ENCODE data around the gene DENND2A.
"Not testable (repeated sequence)": the region's sequence is repeated elsewhere in the genome, so short reads cannot be mapped to it uniquely, and the experiment has no call there.

DENND2A gene

DNA sequence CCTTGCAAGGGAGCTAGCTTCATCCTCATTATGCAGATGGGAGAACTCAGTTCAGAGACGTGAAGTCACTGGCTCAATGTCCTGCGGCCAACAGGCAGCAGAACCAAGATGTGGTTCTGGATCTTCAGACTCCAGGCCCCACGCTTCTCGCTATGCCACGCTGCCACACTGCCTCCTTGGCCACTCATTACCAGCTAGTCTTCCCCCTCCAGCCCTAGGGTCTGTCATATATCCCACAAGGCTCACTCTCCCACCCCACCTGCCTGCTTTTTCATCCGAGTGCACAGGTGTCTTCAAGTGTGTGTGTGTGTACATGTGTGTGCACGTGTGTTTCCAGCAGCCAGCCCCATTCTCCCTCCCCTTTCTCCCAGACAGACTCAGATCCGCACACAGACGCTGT is 53.4 kb downstream of the DENND2A start:
- DNase-seq (ENCODE audit: low spot score), result no peak

DNA sequence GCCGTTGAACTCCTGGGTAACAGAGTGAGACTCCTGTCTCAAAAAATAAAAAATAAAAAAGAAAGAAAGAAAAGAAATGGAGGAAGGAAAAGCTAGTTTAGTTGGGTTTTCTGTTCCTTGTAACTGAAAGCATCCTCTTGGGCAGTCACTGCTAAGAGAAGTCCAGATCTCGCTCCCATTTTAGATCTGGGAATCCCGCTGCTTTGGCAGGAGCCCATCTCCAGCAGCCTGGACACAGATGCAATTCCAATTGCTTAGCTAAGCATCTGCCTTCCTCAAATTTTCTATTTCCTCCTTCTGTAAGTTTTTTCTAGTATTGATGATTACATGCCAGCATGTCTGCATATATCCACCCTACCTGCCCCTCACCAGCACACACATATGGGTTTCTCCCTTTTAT is 54.1 kb downstream of the DENND2A start:
- DNase-seq (ENCODE audit: low spot score), result no peak

DNA sequence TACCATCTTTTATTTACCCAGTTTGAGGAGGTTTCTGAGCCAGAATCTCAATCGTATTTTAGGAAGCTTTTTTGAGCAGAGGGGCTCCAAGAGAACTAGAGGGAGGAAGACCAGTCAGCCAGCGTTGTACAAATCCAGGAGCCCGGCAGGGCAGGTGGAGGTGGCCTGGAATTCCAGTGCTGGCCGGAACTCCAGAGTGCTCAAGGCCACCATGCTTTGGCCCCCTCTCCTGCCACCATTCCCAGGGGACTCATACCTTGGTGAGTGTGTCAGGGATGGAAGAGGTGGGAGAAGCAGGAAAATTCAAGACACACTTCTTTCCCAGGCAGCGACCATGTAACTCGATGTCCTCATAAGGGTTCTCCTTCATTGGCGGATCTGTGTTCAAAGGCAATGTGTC is 55.3 kb downstream of the DENND2A start:
- DNase-seq (ENCODE audit: low spot score), result no peak

DNA sequence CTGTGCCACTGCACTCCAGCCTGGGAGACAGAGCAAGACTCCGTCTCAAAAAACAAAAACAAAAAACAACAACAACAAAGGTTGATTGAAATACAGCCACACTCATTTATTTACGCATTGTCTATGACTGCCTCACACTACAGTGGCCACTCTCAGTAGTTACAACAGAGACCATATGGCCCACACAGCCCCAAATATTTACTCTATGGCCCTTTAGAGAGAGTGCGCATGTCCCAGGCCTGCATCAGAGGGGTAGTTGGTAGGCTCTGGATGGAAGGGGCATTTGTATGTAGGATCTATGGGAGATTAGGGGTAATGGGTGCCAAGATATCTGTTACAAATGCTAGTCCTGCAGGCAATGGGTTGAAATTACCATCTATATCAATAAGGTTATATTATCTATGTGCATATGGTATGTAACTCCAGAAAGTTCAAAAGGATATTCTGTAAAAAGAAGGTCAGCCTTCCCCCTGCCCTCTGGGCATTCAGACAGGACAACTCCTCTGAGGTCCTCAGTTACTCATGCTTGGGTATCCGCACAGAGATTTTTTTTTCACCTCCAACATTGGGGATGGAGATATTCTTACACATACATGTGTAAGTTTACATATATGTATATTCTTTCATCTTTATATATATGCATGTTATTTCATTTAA is 56.3 kb downstream of the DENND2A start:
- no peak for DNase-seq (ENCODE audit: low spot score)

DNA sequence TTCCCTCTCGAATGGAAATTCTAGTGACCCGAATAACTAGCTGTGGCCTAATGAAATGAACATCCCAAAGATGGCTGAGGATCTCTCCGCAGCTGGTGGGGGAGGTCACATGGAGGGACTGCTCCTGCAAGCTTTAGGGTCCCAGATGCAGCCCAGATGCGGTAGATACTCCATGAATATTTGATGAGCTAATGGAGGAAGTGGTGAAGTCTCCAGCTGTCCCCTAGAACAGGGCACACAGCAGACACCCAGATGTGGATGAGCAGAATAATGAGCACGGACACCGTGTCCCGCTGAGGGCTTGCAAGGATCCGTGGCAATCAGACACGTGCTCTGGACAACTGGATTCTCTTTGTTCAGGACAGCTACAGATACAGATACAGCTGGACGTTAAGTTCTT is 59.2 kb downstream of the DENND2A start:
- DNase-seq (ENCODE audit: low spot score), result no peak

DNA sequence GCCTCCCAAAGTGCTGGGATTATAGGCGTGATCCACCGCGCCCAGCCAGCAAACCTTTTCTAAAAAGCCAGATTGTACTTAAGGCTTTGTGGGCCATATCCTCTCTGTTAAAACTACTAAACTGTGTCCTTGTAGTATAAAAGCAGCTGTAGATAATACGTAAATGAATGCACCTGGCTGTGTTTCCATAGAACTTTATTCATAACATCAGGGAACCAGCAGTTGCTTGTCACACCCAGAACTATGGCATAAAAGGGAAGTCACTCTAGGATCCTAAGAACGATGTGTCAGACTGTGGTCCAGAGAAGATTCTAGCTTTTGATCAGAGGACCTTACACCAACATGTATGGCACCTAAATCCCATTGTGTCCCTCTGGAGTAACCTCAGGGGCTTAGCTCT is 63.0 kb downstream of the DENND2A start:
- no peak for DNase-seq (ENCODE audit: low spot score)

DNA sequence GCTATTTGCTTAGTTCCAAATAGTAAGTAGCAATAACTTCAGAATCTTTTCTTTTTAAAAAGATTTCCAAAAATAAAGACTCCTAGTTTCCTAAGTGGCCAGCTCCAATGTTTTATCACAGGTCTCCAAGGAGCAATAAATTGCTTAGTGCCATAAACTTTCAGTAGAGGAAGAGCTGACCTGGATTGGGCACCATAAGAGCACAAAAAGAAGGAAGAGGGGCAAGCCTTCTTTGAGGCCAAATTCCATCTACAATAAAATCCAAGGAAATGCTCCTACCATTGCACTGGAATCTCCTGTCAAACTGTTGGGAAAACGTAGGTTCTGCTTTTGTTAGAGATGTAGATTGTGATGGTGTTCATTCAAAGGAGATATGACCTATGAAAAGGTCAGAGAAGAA is 64.0 kb downstream of the DENND2A start:
- no peak for DNase-seq (ENCODE audit: low spot score)

DNA sequence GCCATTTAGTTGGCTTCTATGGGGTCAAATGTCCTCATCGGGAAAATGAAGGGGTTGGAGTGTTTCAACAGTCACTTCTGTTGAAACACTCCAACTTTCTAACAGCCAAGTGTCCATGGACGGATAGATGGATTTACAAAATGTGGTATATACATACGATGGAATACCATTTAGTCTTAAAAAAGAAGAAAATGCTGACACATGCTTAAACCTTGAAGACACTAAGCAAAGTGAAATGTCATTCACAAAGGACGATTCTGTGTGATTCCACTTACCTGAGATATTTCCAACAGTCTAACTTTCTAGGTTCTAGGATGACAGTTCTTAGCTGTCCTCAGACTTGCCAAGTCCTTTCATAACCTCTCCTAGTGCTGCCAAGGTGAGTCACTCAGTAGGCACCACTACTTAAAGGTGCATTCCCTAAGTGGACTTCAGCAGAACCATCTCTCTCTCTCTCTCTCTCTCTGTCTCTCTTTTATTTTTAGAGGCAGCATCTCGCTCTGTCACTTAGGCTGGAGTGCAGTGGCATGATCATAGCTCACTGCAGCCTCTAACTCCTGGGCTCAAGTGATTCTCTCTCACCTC is 69.0 kb downstream of the DENND2A start:
- DNase-seq (ENCODE audit: low spot score), result no peak

DNA sequence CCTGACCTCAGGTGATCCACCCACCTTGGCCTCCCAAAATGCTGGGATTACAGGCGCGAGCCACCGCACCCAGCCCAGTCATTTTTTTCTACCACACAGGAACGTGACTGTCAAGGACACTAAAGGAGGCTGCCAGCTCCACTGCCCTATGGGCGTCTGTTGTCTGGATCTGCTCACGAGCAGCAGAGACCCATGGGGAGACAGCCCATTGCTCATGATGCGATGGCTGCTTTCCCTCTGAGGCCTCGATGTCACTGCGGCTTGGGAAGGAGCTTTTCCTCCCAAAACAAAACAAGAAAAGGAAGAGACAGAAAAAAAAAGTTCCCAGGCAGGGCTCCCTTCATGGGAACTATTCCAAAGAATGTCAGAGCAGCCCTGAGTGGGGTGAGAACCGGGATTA is 70.5 kb downstream of the DENND2A start:
- DNase-seq (ENCODE audit: low spot score), result no peak

DNA sequence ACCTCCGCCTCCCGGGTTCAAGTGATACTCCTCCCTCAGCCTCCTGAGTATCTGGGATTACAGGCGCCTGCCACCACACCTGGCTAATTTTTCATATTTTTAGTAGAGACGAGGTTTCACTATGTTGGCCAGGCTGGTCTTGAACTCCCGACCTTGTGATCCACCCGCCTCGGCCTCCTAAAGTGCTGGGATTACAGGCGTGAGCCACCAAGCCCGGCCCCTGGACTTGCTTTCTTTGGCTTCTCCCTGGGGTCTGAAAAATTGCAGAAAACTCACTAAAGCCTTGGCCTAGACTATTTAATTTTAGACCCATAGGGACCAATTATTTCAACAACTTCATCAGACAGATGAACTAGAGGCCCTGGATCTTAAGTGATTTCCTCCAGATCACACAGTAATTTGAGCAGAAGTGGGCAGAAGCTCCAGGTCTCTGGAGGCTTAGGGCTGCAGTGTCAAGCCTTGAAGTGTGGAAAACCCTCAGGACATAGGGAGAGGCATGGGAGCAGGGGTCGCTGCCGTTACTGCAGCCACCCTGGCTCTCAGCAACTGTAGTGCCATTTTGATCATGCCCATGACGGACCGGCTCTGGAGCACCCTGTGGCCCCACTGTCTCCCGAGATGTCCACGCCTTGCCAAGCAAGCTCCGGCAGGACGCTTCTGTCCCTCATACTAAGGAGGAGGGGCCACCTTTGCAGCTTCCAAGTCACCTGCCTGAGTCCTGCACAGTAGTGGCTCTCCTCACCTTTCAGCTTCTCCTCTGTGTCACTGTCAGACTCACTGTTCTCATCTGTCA is 72.4 kb downstream of the DENND2A start:
- DNase-seq (ENCODE audit: low spot score), result no peak

DNA sequence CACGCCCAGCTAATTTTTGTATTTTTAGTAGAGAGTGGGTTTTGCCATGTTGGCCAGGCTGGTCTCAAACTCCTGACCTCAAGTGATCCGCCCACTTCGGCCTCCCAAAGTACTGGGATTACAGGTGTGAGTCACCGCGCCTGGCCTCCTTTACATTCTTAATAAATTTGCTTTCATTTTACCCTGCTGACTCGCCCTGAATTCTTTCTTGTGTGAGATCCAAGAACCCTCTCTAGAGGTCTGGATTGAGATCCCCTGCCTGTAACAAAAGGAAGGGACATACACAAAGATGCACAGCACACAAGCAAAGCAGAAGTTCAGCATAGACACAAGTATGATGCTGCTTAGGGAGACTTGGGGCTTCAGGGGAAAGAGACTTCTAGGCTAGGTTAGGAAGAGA is 74.4 kb downstream of the DENND2A start:
- DNase-seq (ENCODE audit: low spot score), result not testable (repeated sequence)

DNA sequence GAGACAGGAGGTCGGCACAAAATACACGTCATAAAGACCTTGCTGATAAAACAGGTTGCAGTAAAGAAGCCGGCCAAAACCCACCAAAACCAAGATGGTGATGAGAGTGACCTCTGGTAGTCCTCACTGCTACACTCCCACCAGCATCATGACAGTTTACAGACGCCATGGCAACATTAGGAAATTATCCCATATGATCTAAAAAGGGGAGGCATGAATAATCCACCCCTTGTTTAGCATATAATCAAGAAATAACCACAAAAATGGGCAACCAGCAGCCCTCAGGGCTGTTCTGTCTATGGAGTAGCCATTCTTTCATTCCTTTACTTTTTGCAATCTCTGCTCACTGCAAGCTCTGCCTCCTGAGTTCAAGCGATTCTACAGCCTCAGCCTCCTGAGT is 74.9 kb downstream of the DENND2A start:
- not testable (repeated sequence) for DNase-seq (ENCODE audit: low spot score)

DNA sequence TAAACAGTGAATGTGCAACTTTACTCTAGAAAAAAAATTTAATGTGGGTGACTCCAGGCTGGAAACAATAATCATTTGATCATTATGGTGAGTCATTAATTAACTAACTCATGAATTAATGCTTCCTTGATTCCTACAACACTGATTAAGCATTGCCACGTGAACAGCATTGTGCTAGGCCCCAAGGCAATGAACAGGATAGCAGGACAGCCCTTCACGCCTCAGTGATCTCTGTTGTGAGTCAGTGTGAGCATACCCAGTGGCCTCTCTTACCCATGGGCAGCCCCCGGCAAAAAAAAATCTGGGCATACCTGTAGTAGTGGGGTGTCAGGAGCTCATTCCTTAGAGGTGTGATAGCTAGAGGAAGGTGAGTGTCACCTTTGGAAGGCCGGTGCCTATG is 76.0 kb downstream of the DENND2A start:
- DNase-seq (ENCODE audit: low spot score), result no peak

DNA sequence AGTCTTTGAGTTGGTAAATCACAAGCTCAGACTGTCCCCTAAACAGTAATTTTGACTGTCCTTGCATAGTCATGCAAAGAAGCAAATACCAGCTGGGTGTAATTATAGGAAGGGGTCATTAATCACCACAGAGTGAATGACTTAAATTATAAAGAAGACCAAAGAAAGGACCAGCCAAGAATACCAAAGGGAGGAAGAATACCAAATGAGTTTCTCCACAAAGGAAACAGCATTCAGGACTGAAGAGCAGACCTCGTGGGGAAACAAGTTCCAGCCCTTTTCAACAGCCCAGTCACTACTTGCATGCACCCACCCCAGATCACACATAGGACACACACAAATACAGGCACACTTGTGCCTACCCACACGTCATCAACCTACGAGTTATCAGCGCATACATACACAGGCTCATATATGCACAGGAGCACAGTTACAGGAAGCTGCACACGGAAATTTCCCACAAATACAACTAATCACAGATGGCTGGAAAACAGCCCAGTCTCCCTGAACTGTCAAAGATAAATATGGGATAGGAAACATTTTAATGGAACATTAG is 77.6 kb downstream of the DENND2A start:
- DNase-seq (ENCODE audit: low spot score), result no peak

DNA sequence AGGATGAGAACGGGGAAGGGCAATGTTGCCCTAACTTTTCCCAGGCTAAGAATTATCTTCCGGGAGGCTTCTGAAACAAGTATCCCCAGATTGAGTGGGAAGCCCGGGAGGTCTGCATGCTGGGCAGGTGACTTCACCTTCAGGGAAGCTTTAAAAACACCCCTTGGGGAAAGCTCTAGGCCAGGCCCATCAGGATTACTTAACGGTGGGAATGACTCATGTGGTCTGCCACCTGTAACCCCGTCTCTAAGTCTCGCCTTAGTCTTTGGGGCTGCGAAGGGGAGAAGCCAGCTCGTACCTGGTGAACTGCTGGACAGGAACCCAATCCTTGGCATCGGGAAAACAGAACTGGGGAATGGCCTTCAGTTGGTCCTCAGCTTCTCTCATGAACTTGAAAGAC is 81.2 kb downstream of the DENND2A start:
- no peak for DNase-seq (ENCODE audit: low spot score)

DNA sequence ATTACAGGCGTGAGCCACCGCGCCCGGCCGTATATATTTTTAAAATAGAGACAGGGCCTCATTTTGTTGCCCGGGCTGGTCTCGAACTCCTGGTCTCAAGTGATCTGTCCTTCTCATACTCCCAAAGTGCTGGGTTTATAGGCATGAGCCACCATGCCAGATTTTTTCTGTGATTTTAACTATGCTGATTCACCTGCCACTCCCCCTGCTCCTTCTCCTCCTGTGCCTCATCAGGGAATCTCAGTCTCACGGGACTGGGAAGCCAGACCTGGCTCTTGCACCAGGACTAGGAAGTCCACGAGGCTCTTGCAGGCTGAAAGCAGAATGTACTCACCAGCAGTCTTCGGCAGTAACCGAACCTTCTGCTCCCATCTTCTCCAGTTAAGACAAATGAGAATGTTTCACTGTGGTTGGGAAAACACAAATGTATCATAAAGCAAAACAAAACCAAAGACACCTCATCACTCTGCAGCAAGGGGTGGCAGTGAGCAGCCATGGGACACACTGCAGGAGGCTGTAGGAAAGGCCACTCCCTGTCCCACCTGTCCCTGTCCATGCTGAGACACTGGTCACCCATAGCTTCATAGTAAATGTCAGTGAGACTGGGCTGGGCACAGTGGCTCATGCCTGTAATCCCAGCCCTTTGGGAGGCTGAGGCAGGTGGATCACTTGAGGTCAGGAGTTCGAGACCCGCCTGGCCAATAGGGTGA is 82.6 kb downstream of the DENND2A start:
- DNase-seq (ENCODE audit: low spot score), result no peak

DNA sequence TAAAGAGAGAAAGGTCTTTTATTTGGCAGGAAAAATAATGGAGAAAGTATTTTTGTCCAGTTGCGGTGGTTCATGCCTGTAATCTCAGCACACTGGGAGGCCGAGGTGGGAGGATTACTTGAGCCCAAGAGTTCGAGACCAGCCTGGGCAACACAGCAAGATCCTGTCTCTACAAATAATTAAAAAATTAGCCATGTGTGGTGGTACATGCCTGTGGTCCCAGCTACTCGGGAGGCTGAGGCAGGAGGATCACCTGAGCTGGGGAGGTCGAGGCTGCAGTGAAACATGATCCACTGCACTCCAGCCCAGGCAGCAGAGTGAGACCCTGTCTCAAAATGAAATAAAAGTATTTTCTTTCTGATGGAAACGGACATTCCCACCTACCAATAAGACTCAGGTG is 83.5 kb downstream of the DENND2A start:
- no peak for DNase-seq (ENCODE audit: low spot score)

DNA sequence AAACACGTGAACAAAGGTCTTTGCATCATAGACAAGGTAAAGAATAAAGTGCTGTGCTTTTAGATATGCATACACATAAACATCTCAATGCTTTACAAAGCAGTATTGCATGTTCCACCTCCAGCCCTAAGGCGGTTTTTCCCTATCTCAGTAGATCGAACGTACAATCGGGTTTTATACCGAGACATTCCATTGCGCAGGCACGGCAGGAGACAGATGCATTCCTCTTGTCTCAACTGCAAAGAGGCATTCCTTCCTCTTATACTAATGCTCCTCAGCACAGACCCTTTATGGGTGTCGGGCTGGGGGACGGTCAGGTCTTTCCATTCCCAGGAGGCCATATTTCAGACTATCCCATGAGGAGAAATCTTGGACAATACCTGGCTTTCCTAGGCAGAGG is 87.4 kb downstream of the DENND2A start:
- DNase-seq (ENCODE audit: low spot score), result not testable (repeated sequence)

DNA sequence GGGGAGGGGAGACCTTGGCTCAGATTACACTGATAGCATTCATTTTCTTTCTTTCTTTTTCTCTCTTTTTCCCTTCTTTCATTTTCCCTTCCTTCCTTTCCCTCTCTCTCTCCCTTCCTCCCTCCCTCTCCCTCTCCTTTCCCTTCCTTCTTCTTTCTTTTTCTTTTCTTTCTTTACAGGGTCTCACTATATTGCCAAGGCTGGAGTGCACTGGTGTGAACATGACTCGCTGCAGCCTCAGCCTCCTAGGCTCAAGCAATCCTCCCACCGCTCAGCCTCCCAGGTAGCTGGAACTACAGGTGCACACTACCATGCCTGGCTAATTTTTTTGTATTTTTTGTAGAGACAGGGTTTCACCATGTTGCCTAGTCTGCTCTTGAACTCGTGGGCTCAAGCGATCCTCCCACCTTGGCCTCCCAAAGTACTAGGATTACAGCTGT is 88.4 kb downstream of the DENND2A start:
- no peak for DNase-seq (ENCODE audit: low spot score)

DNA sequence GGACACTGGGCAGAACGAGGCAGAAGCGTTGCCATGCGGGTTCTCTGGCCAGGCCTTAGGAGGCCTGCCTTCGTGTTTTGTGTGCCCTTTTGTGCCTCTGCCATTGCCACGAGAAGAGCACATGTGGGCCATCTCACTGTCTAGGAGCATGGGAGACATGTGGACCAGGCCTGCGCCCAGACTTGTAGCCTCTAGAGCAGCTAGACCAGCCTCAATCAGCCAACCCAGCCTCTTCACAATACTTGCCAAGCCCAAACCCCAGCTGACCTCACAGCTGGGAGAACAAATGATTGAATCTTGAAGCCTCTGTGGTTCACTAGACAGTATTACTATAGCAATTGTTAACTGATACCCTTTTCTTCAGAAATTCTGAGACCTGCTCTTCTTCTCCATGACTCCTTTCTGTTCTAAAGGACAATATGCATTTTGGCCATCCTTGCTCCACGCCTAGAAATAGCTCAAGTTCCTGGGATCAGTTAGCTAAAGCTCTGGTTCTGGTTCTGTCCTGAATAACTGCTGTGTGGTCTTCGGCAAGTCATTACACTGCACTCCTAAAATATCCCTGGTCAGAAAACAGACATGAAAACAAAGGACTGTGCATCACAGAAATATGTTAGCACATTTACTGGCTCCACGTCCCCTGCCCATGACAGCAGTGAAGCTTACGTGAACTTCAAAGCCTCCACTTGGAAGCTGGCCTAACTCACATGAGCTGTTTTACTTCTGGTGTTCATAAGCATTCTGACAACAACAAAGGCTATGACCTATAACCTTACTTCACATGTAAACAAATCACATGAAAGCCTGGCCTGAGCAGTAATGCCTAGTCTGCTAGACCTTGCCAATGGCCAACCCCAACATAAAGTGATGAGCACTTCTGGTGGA is 89.0 kb downstream of the DENND2A start:
- no peak for DNase-seq (ENCODE audit: low spot score)

DNA sequence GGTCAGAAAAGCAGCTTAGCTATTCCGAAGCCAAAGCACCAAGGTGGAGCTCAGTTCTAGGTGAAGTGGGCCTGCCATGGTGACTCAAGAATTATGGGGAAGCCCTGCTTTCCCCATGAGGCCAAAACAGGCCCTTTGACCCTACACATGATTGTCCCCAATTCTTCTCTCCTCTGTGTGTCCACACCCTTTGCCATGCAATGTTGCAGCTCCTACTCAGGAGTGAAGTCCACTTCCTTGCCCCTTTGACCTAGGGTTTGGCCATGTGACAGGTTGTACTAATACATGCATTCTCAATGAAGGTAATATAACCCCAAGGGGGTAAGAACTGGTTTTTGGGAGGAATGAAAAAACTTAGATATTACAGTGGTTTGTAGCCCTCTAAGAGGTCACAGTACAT is 93.7 kb downstream of the DENND2A start:
- no peak for DNase-seq (ENCODE audit: low spot score)

All from AG20443 (cell line).